Measurements from ENCODE around the gene CD3E.
A peak's percentile ranks its signal among the peaks of the same experiment; 100 is the strongest.

Gene CD3E

GRCh38 chr11:118353084-118353710 lies 48.7 kb downstream of the CD3E start:
- no peak overlapping the region for H3K4me3 ChIP-seq (ENCODE audit: low read depth, low read length)
- no peak for DNase-seq (ENCODE audit: low read depth, low spot score)
- no peak for TF ChIP-seq CTCF (IDR thresholded peaks at IDR 0.05; ENCODE audit: insufficient read depth, low read length, missing control alignments)
- ChIA-PET CTCF (interaction anchor here (0.6 to 8.7 kb wide), 17 partner anchors 8 to 208 kb away, joined by 3 to 94 read pairs (median 4); partner anchors contain the start of gene CD3D), POLR2A (no interaction called here)

- DNase-seq (ENCODE audit: low read depth, low spot score) = no peak
- no peak for TF ChIP-seq CTCF (IDR thresholded peaks at IDR 0.05; ENCODE audit: insufficient read depth, low read length, missing control alignments)
- no peak overlapping the region for H3K4me3 ChIP-seq (ENCODE audit: low read depth, low read length)
- ChIA-PET POLR2A (no interaction called here), CTCF (interaction anchor here (2.9 kb wide), 1 partner anchor 160 kb away, joined by 14 read pairs; no protein-coding TSS in a partner anchor)
Measured at GRCh38 chr11:118358071-118358470, 53.5 kb downstream of the CD3E start.

- TF ChIP-seq CTCF (IDR thresholded peaks at IDR 0.05; ENCODE audit: insufficient read depth, low read length, missing control alignments) = no peak
- CTCF ChIA-PET = interaction anchor here (0.8 to 1.0 kb wide), 2 partner anchors 8 to 161 kb away, joined by 3 to 4 read pairs; no protein-coding TSS in a partner anchor
- DNase-seq (ENCODE audit: low read depth, low spot score) = peak; percentile 47
- H3K4me3 ChIP-seq (ENCODE audit: low read depth, low read length) = peak within 1 kb of the TSS; percentile 93
- POLR2A ChIA-PET = no interaction called here
Measured at GRCh38 chr11:118359295-118359958, 54.9 kb downstream of the CD3E start, which contains the start of gene UBE4A. TSS of gene UBE4A (plus strand) at chr11:118359600. CDS start at chr11:118365081, 5,481 bp downstream.

GRCh38 chr11:118364956-118365615 lies 60.6 kb downstream of the CD3E start:
- no peak overlapping the region for H3K4me3 ChIP-seq (ENCODE audit: low read depth, low read length)
- ChIA-PET POLR2A (no interaction called here), CTCF (interaction anchor here (1.6 to 2.0 kb wide), 4 partner anchors 12 to 167 kb away, joined by 4 to 10 read pairs (median 6); no protein-coding TSS in a partner anchor)
- DNase-seq (ENCODE audit: low read depth, low spot score) = no peak
- no peak for TF ChIP-seq CTCF (IDR thresholded peaks at IDR 0.05; ENCODE audit: insufficient read depth, low read length, missing control alignments)

Data from AG04449 (cell line).